ENCODE measurements around the gene MDH1.

Gene MDH1

GRCh38 chr2:63651861-63652651, 63.3 kb downstream of the MDH1 start (continued):
- TF ChIP-seq PATZ1 (tag by site-specific recombination; IDR thresholded peaks at IDR 0.05) (no peak), ZNF792 (tag by site-specific recombination; IDR thresholded peaks at IDR 0.05) (no peak), ZNF677 (tag by site-specific recombination; IDR thresholded peaks at IDR 0.05) (no peak), ZNF747 (tag by site-specific recombination; IDR thresholded peaks at IDR 0.05) (no peak), ZNF624 (tag by site-specific recombination; IDR thresholded peaks at IDR 0.05) (no peak), ZNF248 (tag by site-specific recombination; IDR thresholded peaks at IDR 0.05) (no peak), CTCF (tag by site-specific recombination; IDR thresholded peaks at IDR 0.05) (no peak), ZNF76 (tag by site-specific recombination; IDR thresholded peaks at IDR 0.05; ENCODE audit: borderline replicate concordance, low read depth) (no peak)

- TF ChIP-seq ZBTB10 (tag by site-specific recombination; IDR thresholded peaks at IDR 0.05): no peak
- TF ChIP-seq MZF1 (tag by site-specific recombination; IDR thresholded peaks at IDR 0.05; ENCODE audit: borderline replicate concordance): no peak
- Histone ChIP-seq H3K9me3 (ENCODE audit: control insufficient read depth, insufficient read depth, low read depth, low read length) (no peaks in the 10 kb centered on the region; the same call in 1 of the 2 replicates), H3K27ac (ENCODE audit: extremely low read depth, low read depth, low read length) (no peak overlapping the region), H3K4me1 (ENCODE audit: control insufficient read depth, insufficient read depth, low read length) (no peaks in the 10 kb centered on the region), H3K4me3 (ENCODE audit: low read depth, low read length) (no peak overlapping the region), H3K36me3 (ENCODE audit: control insufficient read depth in 2 of 2, insufficient read depth in 1 of 2, low read length in 2 of 2) (no peaks in the 10 kb centered on the region)
- ChIA-PET CTCF (no interaction called here), POLR2A (no interaction called here)
These were observed 63.9 kb downstream of the MDH1 start for GRCh38 chr2:63652652-63652985.

- ChIA-PET CTCF (no interaction called here), POLR2A (no interaction called here)
- Histone ChIP-seq H3K4me3 (ENCODE audit: low read depth, low read length) (no peak overlapping the region), H3K9me3 (ENCODE audit: control insufficient read depth, insufficient read depth, low read depth, low read length) (no peaks in the 10 kb centered on the region; the same call in 1 of the 2 replicates), H3K4me1 (ENCODE audit: control insufficient read depth, insufficient read depth, low read length) (no peaks in the 10 kb centered on the region), H3K36me3 (ENCODE audit: control insufficient read depth in 2 of 2, insufficient read depth in 1 of 2, low read length in 2 of 2) (no peaks in the 10 kb centered on the region), H3K27ac (ENCODE audit: extremely low read depth, low read depth, low read length) (no peak overlapping the region)
- TF ChIP-seq BCL6B (tag by site-specific recombination; IDR thresholded peaks at IDR 0.05): no peak
- TF ChIP-seq ZNF701 (tag by site-specific recombination; IDR thresholded peaks at IDR 0.05): no peak
- TF ChIP-seq TCF7L2 (IDR thresholded peaks at IDR 0.05; ENCODE audit: borderline replicate concordance, low read depth, low read length): no peak
- TF ChIP-seq ZFHX2 (tag by site-specific recombination; conservative IDR thresholded peaks at IDR 0.05): no peak
- no peak for TF ChIP-seq BCL11B (tag by site-specific recombination; IDR thresholded peaks at IDR 0.05; ENCODE audit: low read depth)
- no peak for TF ChIP-seq ZNF239 (tag by site-specific recombination; IDR thresholded peaks at IDR 0.05)
- no peak for TF ChIP-seq KLF9 (tag by site-specific recombination; IDR thresholded peaks at IDR 0.05; ENCODE audit: low read depth)
- no peak for TF ChIP-seq IKZF3 (tag by site-specific recombination; IDR thresholded peaks at IDR 0.05)
- no peak for TF ChIP-seq ZNF530 (tag by site-specific recombination; IDR thresholded peaks at IDR 0.05; ENCODE audit: low read depth)
- no peak for TF ChIP-seq ZNF558 (tag by site-specific recombination; IDR thresholded peaks at IDR 0.05)
- no peak for TF ChIP-seq ZNF449 (tag by site-specific recombination; IDR thresholded peaks at IDR 0.05)
- no peak for TF ChIP-seq ZNF335 (tag by site-specific recombination; conservative IDR thresholded peaks at IDR 0.05)
- TF ChIP-seq ZNF580 (tag by site-specific recombination; IDR thresholded peaks at IDR 0.05): no peak
- no peak for TF ChIP-seq ZNF10 (tag by site-specific recombination; IDR thresholded peaks at IDR 0.05)
These were observed 66.2 kb downstream of the MDH1 start for GRCh38 chr2:63654959-63655358.

All from HEK293 (cell line).